Endothelial cell of umbilical vein (primary cell): ENCODE data around the gene UGT1A3. TPM values are rescaled to one million over a fixed set of nuclear protein-coding genes. Genes with fewer than 3 reads are reported as not detected.

Experiments used
- BruUV-seq: library from RNA; stranded (reverse); fragments of 400-500 nt; replicated peaks from 2 replicates; lab custom pipeline; 2021; lab: Mats Ljungman, UMichigan
- CTCF ChIA-PET: fragments of 300-600, 350-600 bp; sonication (Branson Sonifier 250); formaldehyde crosslinking; loops from one replicate; lab custom pipeline; 2021; ENCODE audit warnings: antibody characterized with exemption, inconsistent platforms; lab: Charles Lee
- POLR2A ChIA-PET: fragments of 300-600, 350-600 bp; sonication (Branson Sonifier 250); formaldehyde crosslinking; loops from one replicate; lab custom pipeline; 2021; ENCODE audit warnings: antibody characterized with exemption, inconsistent platforms; lab: Charles Lee
- DNase-seq: peaks from one replicate; pipeline ENCODE4 v3.0.0-alpha.2; 2011; ENCODE audit warnings: low read depth, low spot score
- FAIRE-seq: peaks from 2 replicates; lab custom pipeline; 2011; peaks lifted over from hg19 to GRCh38; lab: Jason Lieb, UNC
- H2AFZ ChIP-seq: 2 replicates; pipeline ENCODE4 v1.6.0; 2012; ENCODE audit warnings: low read depth, low read length, control low read depth, inconsistent platforms
- H3K27ac ChIP-seq: 2 replicates; pipeline ENCODE4 v1.5.1; 2011; ENCODE audit warnings: low read depth, mild to moderate bottlenecking, control low read depth, low read length, moderate library complexity; ENCODE audit not compliant: insufficient read depth
- H3K27me3 ChIP-seq, 2 experiments: 2 replicates each; pipeline versions ENCODE4 v1.6.0 to v1.6.1; 2011; ENCODE audit warnings: low read length in 2 of 2, mixed read lengths in 1 of 2; ENCODE audit not compliant: control insufficient read depth in 2 of 2, insufficient read depth in 2 of 2
- H3K36me3 ChIP-seq, 2 experiments: 2 replicates in 1 of 2; 3 replicates in 1 of 2; pipeline ENCODE4 v1.5.1; 2011; ENCODE audit warnings: low read length in 2 of 2, mild to moderate bottlenecking in 1 of 2, moderate library complexity in 1 of 2; ENCODE audit not compliant: control insufficient read depth in 2 of 2, insufficient read depth in 2 of 2; ENCODE audit errors: extremely low read depth in 1 of 2
- H3K4me1 ChIP-seq: 3 replicates; pipeline ENCODE4 v1.5.1; 2011; ENCODE audit warnings: mild to moderate bottlenecking, low read length; ENCODE audit not compliant: control insufficient read depth, insufficient read depth; ENCODE audit errors: extremely low read depth
- H3K4me2 ChIP-seq: 2 replicates; pipeline ENCODE4 v1.6.1; 2011; ENCODE audit warnings: low read length, control low read depth, mixed read lengths; ENCODE audit not compliant: insufficient read depth
- H3K4me3 ChIP-seq, 3 experiments: fragments of 200-600 bp in 1 of 3; sonication (generic), shearing (Covaris generic) in 1 of 3; replicated peaks in 1 of 3; 2 replicates each; pipeline ENCODE4 v1.5.1; 2011 to 2016; ENCODE audit warnings: control low read depth in 3 of 3, low read length in 3 of 3, mild to moderate bottlenecking in 2 of 3, inconsistent platforms in 1 of 3, low read depth in 1 of 3, moderate library complexity in 1 of 3; ENCODE audit not compliant: insufficient read depth in 1 of 3
- H3K79me2 ChIP-seq: 2 replicates; pipeline ENCODE4 v1.6.0; 2012; ENCODE audit warnings: low read length, inconsistent platforms; ENCODE audit not compliant: control insufficient read depth, insufficient read depth
- H3K9ac ChIP-seq: replicated peaks from 2 replicates; pipeline ENCODE3; 2011; ENCODE audit warnings: low read length, control low read depth; ENCODE audit not compliant: insufficient read depth; ENCODE audit errors: extremely low read depth
- H3K9me1 ChIP-seq: replicated peaks from 3 replicates; pipeline ENCODE4 v1.6.0; 2011; ENCODE audit warnings: mild to moderate bottlenecking, low read length; ENCODE audit not compliant: control insufficient read depth, insufficient read depth; ENCODE audit errors: extremely low read depth
- H3K9me3 ChIP-seq: replicated peaks from 2 replicates; pipeline ENCODE4 v1.5.1; 2012; ENCODE audit warnings: low read length, inconsistent platforms; ENCODE audit not compliant: control insufficient read depth, insufficient read depth
- H4K20me1 ChIP-seq: replicated peaks from 2 replicates; pipeline ENCODE3; 2011; ENCODE audit warnings: mild to moderate bottlenecking, low read length; ENCODE audit not compliant: control insufficient read depth, insufficient read depth; ENCODE audit errors: extremely low read depth
- EZH2 ChIP-seq: IDR thresholded peaks from 2 replicates; pipeline ENCODE4 v1.6.1; 2012; ENCODE audit warnings: borderline replicate concordance, low read depth, mild to moderate bottlenecking, moderate library complexity, low read length, inconsistent platforms; ENCODE audit not compliant: severe bottlenecking
- FOS ChIP-seq: IDR thresholded peaks from 2 replicates; pipeline ENCODE4 v1.6.1; 2011; ENCODE audit warnings: mild to moderate bottlenecking, low read length, moderate library complexity, borderline replicate concordance; ENCODE audit not compliant: insufficient read depth
- GATA2 ChIP-seq: IDR thresholded peaks from 2 replicates; pipeline ENCODE4 v1.7.0; 2011; ENCODE audit warnings: low read depth, mild to moderate bottlenecking, moderate library complexity, mixed read lengths, low read length; ENCODE audit not compliant: insufficient read length, insufficient read depth
- JUN ChIP-seq: IDR thresholded peaks from 2 replicates; pipeline ENCODE4 v1.6.1; 2011; ENCODE audit warnings: borderline replicate concordance, low read depth; ENCODE audit not compliant: insufficient read length, insufficient read depth
- MYC ChIP-seq: IDR thresholded peaks from one replicate; pipeline ENCODE4 v1.6.1; 2011; ENCODE audit warnings: mild to moderate bottlenecking, low read depth, low read length
- POLR2A ChIP-seq: IDR thresholded peaks from 2 replicates; pipeline ENCODE4 v1.6.1; 2012; ENCODE audit warnings: low read depth, mild to moderate bottlenecking, control low read depth, low read length
- POLR2AphosphoS5 ChIP-seq: IDR thresholded peaks from 2 replicates; pipeline ENCODE4 v1.6.1; 2012; ENCODE audit warnings: low read depth, mild to moderate bottlenecking, control low read depth, low read length, moderate library complexity; ENCODE audit not compliant: insufficient read depth
- dilution Hi-C: fragments of 300-500 bp; cut with MboI; formaldehyde crosslinking; loops from one replicate; pipeline ENCODE4 v1.15.0; 2019; ENCODE audit warnings: low sequenced_read_pairs; ENCODE audit not compliant: extremely low pct_ligation_motif_present
- intact Hi-C: fragments of 100-400 bp; cut with micrococcal nuclease; formaldehyde crosslinking; loops from one replicate; pipeline ENCODE4 v1.10.0; 2022
- polyA plus RNA-seq, 4 experiments: library from polyadenylated mRNA; depleted of rRNA in 3 of 4; stranded (reverse) in 3 of 4; unstranded in 1 of 4; fragments of >200 nt; gene quantifications; 2 replicates each; pipeline versions ENCODE4 v1.2.1 to v1.2.3, GENCODE V29; 2011 to 2012; ENCODE audit warnings: missing spikeins in 1 of 4
- total RNA-seq: library from RNA; stranded (reverse); gene quantifications from 2 replicates; pipeline ENCODE4 v1.2.3, GENCODE V29; 2021
- TF ChIP-seq, protein P1 (sequence below), 2 donors: IDR thresholded peaks; 1 replicate in 1 of 2; 2 replicates in 1 of 2; pipeline ENCODE4 v1.5.1; 2011; ENCODE audit warnings: low read length in 2 of 2, mild to moderate bottlenecking in 2 of 2, moderate library complexity in 2 of 2, control low read depth in 1 of 2, inconsistent platforms in 1 of 2, low read depth in 1 of 2; ENCODE audit not compliant: insufficient read depth in 1 of 2; ENCODE audit errors: extremely low read depth in 1 of 2
- TF ChIP-seq, protein P2 (sequence below): IDR thresholded peaks from 2 replicates; pipeline ENCODE4 v1.6.1; 2011; ENCODE audit not compliant: insufficient read depth, insufficient read length

UGT1A3 gene
- total and polyA plus RNA-seq, 2 donors (not counting 3 experiments of a cell fraction or from before 2014, with no cell fraction given) = not detected

DNA sequence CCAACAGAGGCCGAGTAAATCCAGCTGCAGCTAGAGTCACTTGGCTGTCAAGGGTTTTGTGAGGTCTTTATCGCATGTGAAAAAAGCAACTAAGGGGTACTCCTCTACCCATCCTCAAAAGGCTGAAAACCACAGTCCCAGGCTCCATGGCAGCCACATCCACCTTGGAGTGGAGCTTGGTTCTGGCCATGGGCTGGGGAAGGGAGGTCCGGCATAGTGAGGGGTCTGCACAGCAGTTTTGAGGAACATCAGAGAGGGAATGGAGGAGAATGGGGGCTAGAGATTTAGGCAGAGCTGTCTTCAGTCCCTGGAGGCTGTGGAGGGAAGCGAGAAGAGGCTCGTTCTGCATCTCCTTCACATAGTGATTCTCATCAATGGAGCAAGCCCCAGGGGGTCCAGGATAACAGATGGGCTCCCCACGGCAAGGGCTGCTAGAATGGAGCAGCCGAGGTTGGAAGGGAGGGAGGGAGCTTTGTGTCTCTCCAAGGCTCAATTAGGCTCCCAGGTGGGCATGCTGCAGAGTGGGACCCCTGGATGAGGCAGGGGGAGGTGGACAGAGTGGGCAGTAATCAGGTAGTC, 70.3 kb downstream of the UGT1A3 start:
- POLR2A ChIA-PET = no interaction called here
- Histone ChIP-seq H3K4me3 (no peak overlapping the region), H3K9me1 (no peaks in the 10 kb centered on the region), H3K36me3 (no peaks in the 10 kb centered on the region), H3K79me2 (no peaks in the 10 kb centered on the region), H3K9ac (no peak overlapping the region), H4K20me1 (no peaks in the 10 kb centered on the region), H3K4me2 (no peak overlapping the region), H3K4me1 (no peaks in the 10 kb centered on the region), H2AFZ (no peak overlapping the region), H3K9me3 (no peaks in the 10 kb centered on the region), H3K27ac (no peak overlapping the region), H3K27me3 (no peaks in the 10 kb centered on the region)
- BruUV-seq = no TSS peak
- intact Hi-C loops = no loop called here
- TF ChIP-seq, protein P1, sequence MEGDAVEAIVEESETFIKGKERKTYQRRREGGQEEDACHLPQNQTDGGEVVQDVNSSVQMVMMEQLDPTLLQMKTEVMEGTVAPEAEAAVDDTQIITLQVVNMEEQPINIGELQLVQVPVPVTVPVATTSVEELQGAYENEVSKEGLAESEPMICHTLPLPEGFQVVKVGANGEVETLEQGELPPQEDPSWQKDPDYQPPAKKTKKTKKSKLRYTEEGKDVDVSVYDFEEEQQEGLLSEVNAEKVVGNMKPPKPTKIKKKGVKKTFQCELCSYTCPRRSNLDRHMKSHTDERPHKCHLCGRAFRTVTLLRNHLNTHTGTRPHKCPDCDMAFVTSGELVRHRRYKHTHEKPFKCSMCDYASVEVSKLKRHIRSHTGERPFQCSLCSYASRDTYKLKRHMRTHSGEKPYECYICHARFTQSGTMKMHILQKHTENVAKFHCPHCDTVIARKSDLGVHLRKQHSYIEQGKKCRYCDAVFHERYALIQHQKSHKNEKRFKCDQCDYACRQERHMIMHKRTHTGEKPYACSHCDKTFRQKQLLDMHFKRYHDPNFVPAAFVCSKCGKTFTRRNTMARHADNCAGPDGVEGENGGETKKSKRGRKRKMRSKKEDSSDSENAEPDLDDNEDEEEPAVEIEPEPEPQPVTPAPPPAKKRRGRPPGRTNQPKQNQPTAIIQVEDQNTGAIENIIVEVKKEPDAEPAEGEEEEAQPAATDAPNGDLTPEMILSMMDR (IDR thresholded peaks at IDR 0.05; ENCODE audit: extremely low read depth in 1 of 2, insufficient read depth in 1 of 2, low read depth in 1 of 2, low read length in 2 of 2) = no peak
- TF ChIP-seq MYC (no peak), EZH2 (no peak), GATA2 (no peak)
- TF ChIP-seq, protein P2, sequence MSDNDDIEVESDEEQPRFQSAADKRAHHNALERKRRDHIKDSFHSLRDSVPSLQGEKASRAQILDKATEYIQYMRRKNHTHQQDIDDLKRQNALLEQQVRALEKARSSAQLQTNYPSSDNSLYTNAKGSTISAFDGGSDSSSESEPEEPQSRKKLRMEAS = no peak
- FAIRE-seq (no peak), DNase-seq (no peak)
- dilution Hi-C loops = no loop called here
- CTCF ChIA-PET = no interaction called here

DNA sequence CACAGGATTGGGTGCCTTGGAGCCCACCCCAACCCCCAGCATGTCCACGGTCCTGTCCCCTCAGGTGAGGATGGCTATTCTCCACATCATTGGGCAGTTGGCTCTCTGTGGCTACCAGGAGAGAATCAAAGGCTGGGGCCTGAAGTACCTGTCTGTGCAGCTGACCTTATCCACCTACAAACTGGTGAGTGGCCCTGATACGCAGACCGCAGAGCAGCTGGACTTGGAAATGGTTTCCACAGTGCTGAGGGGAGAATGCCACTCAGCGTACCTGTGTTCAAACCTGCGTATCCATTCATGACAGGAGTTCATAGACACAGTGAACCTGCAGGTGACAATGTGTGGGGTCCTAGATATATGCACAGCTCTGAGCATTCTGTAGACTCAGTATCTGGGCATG, 70.9 kb downstream of the UGT1A3 start:
- dilution Hi-C loops (no loop called here), intact Hi-C loops (no loop called here)
- ChIA-PET CTCF (no interaction called here), POLR2A (no interaction called here)
- DNase-seq = no peak
- no peaks in the 10 kb centered on the region for H3K27me3 ChIP-seq
- no peak overlapping the region for H3K4me2 ChIP-seq
- no peak overlapping the region for H3K9ac ChIP-seq
- H3K79me2 ChIP-seq = no peaks in the 10 kb centered on the region
- no peaks in the 10 kb centered on the region for H4K20me1 ChIP-seq
- no peak overlapping the region for H2AFZ ChIP-seq
- FAIRE-seq = no peak
- H3K4me3 ChIP-seq = no peak overlapping the region
- H3K27ac ChIP-seq = no peak overlapping the region
- TF ChIP-seq EZH2 (no peak), JUN (no peak), GATA2 (no peak), MYC (no peak), FOS (no peak), POLR2A (no peak), POLR2AphosphoS5 (no peak)
- TF ChIP-seq, protein P1 (IDR thresholded peaks at IDR 0.05; ENCODE audit: extremely low read depth in 1 of 2, insufficient read depth in 1 of 2, low read depth in 1 of 2, low read length in 2 of 2) = no peak
- TF ChIP-seq, protein P2 = no peak
- no TSS peak for BruUV-seq
- H3K36me3 ChIP-seq = no peaks in the 10 kb centered on the region
- H3K9me3 ChIP-seq = no peaks in the 10 kb centered on the region
- no peaks in the 10 kb centered on the region for H3K9me1 ChIP-seq
- H3K4me1 ChIP-seq = no peaks in the 10 kb centered on the region
